Activated T-cell treated with anti-CD3 and anti-CD28 coated beads, Interleukin-2, amount 50 U/mL, for 1 hour (primary cell): ENCODE measurements around the gene SEL1L3.

Source experiments
- DNase-seq: peaks from one replicate; pipeline ENCODE4 v3.0.0-alpha.2; 2020

SEL1L3 gene

DNA sequence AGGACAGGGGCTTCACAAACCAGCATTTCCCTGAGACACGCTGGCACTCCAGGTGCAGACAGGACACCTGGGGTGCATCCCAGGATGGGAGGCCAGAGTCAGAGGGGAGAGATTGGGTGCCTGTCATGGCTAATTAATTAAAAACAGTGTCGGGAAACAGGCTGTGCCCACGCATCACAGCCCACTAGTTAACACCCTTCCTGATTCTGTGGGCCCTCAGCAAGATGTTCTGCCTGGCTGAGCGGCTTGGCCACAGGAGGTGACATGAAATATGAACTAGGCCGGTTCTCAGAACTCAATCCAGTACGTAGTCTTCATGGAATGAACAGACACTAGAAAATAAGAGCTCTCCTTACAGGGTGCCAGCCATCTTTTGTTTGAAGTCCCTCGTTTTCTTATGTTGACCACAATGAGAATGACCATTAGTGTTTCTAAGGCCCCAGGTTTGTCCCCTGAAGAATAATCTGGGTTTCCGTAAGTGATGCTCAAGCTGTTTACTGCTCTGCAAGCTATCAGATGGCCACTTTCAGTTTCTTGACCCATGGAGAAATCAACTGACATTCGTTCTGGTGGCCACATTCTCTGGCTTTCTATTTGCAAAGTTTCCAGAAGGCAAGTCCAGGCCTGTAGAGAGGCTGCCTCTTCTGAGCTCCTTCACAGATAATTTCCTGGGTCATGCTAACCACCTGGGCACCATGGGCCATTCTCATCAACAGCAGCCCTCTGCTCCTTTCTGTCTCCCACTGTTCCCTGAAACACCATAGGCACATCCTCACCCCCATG, 134.9 kb downstream of the SEL1L3 start:
- DNase-seq, result no peak

DNA sequence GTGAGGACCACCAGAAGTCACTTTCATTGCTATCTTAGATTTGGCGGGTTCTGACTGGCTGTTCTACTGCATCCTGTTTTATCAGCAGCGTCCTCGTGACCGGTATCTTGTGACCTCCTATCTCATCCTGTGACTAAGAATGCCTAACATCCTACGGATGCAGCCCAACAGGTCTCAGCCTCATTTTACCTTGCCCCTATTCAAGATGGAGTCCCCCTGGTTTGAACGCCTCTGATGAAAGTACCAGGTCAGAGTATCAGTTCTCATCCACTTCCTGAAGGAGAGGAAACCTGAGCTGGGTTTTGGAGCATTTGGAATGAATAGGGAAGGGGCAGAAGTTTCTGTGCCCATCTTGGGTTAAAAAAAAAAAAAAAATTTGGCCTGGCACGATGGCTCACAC, 136.9 kb downstream of the SEL1L3 start:
- DNase-seq, result no peak

DNA sequence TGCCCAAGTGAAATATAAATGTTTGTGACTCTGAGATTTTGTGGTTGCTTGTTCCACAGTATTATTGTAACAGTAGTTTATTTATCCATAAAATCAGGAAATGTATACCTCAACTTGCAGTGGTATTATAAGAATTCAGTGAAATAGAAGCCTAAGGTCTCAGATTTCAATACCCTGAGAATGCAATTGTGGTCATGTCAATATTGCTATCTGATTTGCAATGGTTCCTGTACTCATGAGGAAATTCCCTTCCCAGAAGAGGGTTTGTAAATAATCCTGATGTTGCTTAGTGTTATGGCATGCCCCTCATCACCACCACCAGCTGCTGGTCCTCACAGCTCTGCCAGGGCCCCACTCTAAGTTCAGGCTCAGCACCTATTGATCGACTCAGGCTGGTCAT, 139.4 kb downstream of the SEL1L3 start:
- no peak for DNase-seq

DNA sequence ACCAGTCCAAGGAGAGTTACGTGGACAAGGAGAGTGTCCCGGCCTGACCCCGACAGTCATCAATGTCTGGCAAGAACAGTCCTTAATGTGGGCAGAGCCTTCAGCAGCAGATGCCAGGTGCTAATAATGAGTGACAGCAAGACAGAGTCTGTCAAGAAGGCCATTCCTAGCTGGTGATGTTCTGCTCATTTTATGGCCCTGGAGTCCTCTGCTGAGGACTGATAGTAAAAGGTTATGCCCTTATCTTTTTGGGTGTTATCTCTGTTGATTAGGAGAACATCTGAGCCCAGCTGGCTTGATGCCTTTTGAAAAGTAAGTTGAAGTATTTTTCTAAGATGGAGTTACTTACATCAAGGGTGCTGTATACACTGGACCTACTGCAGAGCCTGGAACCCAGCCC, 139.8 kb downstream of the SEL1L3 start:
- DNase-seq, result no peak

DNA sequence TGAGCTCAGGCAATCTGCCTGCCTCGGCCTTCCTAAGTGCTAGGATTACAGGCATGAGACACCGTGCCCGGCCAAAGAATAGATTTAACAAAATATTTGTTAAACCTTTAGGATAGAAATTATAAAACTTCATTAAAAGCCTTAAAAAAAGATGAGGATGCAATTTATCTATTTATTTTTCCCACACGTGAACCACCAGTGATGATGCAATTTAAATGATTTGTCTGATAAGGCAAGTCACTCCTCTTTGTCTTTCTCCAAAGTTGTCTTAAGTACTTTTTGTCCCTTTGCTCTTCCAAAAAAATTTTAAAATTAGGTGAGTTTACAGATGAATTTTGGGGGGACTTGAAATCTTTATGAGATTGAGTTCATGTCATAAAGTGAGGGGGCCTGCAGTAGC, 149.0 kb downstream of the SEL1L3 start:
- DNase-seq, result no peak

DNA sequence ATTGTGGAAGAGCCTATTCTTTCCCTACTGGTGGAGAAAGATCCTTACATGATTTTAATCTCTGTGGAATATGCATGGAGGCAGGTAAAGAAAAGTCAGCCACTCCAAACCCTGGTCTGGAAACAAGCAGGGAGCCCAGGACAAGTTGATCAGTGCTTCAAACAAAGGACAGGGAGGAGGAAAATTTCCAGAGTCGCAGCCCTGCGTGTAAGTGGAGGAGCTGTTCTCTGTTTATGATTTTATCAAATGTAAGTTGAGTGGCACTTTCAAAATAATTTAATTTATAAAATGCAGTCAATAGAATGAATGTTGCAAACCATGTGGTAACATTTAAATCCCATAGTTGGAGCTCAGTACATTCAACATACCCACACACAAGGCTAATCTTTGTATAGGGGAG, 150.2 kb downstream of the SEL1L3 start:
- DNase-seq, result no peak

DNA sequence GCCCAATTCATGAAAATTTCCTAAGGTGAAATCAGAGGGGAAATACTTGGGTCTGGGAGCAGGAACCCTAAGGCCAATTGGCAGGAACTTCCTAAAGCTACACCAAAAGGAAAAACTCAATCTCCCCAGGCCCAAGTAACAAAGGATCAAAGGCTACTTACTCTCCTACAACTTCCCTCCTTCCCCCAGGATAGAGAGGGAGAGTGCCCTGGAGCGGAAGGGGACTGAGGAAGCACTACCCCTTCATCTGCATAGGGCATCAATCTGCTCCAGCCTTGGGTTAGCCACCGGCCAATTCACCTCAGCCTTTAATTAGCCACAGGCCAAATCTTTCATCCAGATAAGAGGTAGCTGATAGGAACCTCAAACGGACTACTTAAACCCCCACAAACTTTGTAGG, 152.2 kb downstream of the SEL1L3 start:
- no peak for DNase-seq

DNA sequence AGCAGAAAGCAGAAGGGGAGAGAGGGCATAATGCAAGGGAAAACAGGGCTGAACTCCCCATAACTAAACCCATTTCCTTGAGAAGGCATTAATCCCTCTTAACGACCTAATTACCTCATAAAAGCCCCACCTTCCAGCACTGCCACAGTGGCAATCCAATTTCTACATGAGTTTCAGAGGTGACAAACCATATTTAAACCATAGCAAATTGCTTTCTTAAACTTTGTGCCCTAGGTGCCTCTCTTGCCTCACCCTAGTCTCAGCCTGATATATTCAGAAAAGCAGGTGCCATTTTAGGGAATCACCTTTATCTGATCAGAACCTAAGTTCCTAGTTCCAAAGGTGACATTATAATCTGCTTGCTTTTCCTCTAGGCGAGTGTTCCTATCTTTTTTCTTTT, 158.3 kb downstream of the SEL1L3 start:
- DNase-seq, result no peak

DNA sequence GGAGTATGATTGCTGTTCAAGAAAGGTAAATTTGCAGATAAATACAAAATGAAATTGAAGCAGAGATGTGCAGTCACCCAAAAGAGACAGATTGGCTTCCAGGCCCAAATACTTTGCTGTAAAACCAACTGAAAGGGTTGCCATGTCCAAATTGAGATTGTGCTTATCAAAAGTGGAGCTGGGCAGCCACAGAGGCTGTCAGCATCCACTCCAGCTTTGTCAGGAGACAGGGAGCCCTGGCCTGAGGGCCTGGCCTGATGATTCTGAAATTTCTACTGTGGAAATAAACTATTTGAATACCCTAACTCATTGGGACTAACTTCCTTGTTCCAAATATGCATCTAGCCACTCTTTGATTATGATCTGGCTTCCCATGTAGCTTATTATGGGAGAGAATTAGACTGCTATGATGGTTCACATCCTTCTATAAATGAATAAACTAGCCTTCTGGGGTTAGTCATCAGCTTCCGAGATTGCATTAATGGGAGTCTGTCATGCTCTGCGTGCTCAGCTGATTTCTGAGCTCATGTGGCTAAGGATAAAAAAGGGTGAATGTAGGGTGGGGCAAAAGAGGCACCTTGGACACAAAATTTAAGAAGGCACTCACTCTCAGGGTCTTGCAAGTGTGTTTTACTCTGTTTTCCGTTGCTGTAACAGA, 158.9 kb downstream of the SEL1L3 start:
- no peak for DNase-seq

DNA sequence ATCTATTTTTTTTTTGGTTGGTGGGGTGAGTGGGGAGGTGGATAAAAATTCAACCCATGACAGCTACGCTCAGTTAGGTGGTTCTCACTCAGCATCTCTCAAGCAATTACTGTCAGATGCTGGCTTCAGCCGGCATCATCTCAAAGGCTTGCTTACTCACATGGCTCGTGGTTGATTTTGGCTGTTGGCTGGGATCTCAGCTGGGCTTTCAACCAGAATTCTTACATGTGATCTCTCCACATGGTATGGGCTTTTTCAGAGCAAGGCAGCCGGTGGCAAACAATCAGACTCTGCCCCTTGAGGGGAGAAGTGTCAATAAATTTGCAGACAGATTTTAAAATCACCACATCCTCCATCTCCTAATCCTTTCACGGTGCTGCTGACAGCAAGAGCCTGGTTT, 159.9 kb downstream of the SEL1L3 start:
- DNase-seq, result no peak

DNA sequence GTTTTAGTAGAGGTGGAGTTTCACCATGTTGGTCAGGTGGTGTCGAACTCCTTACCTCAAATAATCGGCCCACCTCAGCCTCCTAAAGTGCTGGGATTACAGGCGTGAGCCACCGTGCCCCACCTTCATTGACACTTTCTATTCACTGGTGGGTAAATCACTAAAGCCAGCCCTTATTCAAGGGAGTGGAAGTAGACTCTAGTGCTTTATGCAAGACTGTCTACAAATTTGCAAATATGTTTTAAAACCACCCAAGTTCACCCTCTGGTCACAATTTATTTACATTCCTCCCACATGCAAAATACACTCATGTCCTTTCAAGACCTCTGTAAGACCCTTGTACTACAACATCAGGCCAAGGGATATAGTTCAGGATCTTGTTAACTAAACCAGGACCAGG, 162.1 kb downstream of the SEL1L3 start:
- no peak for DNase-seq

DNA sequence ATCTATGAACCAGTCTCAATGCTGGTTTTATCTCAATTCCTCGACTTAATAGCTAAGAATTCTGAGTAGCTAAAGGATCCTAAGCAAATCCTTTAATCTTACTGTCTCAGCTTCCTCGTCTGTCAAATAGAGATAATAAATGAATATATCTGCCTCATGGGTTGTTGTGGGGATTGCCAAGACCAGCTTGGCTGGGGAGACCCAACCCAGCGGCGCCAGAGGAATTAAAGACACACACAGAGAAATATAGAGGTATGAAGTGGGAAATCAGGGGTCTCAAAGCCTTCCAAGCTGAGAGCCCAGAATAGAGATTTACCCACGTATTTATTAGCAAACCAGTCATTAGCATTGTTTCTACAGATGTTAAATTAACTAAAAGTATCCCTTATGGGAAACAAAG, 165.3 kb downstream of the SEL1L3 start:
- no peak for DNase-seq
